KMS-11 (cell line): ENCODE results near the gene SRSF7.
A peak's percentile ranks its signal among the peaks of the same experiment; 100 is the strongest.
"Not testable (repeated sequence)": the region's sequence is repeated elsewhere in the genome, so short reads cannot be mapped to it uniquely, and the experiment has no call there.

ENCODE experiments used
- H2AFZ ChIP-seq: fragments of 200-600 bp; sonication (generic); 2 replicates; pipeline ENCODE4 v1.6.1; 2016; ENCODE audit warnings: antibody characterized with exemption, mixed run types, low read depth
- H3K27ac ChIP-seq: fragments of 200-600 bp; sonication (generic); 2 replicates; pipeline ENCODE4 v1.6.1; 2016; ENCODE audit warnings: mild to moderate bottlenecking, mixed run types
- H3K27me3 ChIP-seq: fragments of 200-600 bp; sonication (generic); 2 replicates; pipeline ENCODE4 v1.6.1; 2017; ENCODE audit warnings: mild to moderate bottlenecking, low read depth, mixed run types, moderate library complexity; ENCODE audit not compliant: insufficient read depth
- H3K36me3 ChIP-seq: fragments of 200-600 bp; sonication (generic); 2 replicates; pipeline ENCODE4 v1.6.1; 2017; ENCODE audit warnings: mild to moderate bottlenecking, mixed run types; ENCODE audit not compliant: insufficient read depth
- H3K4me1 ChIP-seq: fragments of 200-600 bp; sonication (generic); 2 replicates; pipeline ENCODE4 v1.6.1; 2016; ENCODE audit warnings: mild to moderate bottlenecking, low read depth, mixed run types; ENCODE audit not compliant: poor library complexity, severe bottlenecking
- H3K4me2 ChIP-seq: fragments of 200-600 bp; sonication (generic); 2 replicates; pipeline ENCODE4 v1.7.0; 2016; ENCODE audit warnings: mild to moderate bottlenecking, mixed run types
- H3K4me3 ChIP-seq: fragments of 200-600 bp; sonication (generic); IDR thresholded peaks from 2 replicates; pipeline ENCODE4 v1.6.1; 2017; ENCODE audit warnings: low read depth, low read length, mixed read lengths; ENCODE audit not compliant: insufficient read depth
- H3K79me2 ChIP-seq: fragments of 200-600 bp; sonication (generic); 2 replicates; pipeline ENCODE4 v1.6.1; 2016; ENCODE audit warnings: low read depth, mixed run types; ENCODE audit not compliant: insufficient read depth
- H3K9ac ChIP-seq: fragments of 200-600 bp; sonication (generic); 2 replicates; pipeline ENCODE4 v1.6.1; 2016; ENCODE audit warnings: mild to moderate bottlenecking, mixed run types
- H4K20me1 ChIP-seq: fragments of 200-600 bp; sonication (generic); 2 replicates; pipeline ENCODE4 v1.6.1; 2016; ENCODE audit warnings: mild to moderate bottlenecking, mixed run types; ENCODE audit not compliant: insufficient read depth
- TF ChIP-seq, protein P1 (sequence below): fragments of 200-600 bp; sonication (generic); conservative IDR thresholded peaks from 2 replicates; pipeline ENCODE4 v1.6.1; 2017; ENCODE audit warnings: low read depth, mild to moderate bottlenecking, antibody characterized with exemption, low read length, moderate library complexity, mixed read lengths

Gene SRSF7

DNA sequence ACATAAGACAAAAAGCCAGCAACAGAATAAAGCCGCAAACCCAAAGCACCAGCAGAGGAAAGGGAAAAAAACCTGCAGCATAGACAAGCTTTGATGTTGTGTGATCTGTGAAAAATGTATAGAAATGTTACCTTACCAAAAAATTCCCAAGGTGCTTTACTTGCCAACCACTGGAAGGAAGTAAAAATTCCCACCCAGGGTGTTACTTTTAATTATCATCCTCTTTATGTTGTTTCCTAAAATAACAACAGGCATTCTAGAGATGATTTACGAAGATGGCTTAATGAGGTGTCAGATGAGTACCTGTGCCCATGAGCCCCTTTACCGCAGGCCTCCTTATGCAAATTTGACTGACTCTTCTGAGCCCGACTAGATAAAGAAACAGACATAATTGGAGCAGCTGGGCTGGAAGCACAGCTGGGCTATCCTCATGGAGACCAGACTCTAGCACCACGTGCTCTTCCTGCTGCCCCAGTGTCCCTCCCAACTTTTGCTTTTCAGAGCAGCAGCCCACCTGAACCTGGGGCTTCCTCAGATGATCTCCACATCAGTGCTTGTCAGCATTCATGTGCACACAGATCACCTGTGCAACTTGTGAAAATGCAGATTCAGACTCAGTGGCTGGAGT lies 41.5 kb downstream of the SRSF7 start:
- Histone ChIP-seq H3K27ac (0 out of 2 replicates have a peak overlapping the region, but pooled peaks have one; percentile 15), H3K4me1 (peaks cover 22% of the 10 kb centered on the region), H3K79me2 (no peaks in the 10 kb centered on the region), H2AFZ (no peak overlapping the region), H3K27me3 (no peaks in the 10 kb centered on the region), H4K20me1 (no peaks in the 10 kb centered on the region), H3K36me3 (0 out of 2 replicates have a peak, but pooled peaks cover 5% of the 10 kb centered on the region), H3K4me3 (no peak overlapping the region), H3K9ac (no peak overlapping the region), H3K4me2 (no peak overlapping the region)
- TF ChIP-seq, protein P1, sequence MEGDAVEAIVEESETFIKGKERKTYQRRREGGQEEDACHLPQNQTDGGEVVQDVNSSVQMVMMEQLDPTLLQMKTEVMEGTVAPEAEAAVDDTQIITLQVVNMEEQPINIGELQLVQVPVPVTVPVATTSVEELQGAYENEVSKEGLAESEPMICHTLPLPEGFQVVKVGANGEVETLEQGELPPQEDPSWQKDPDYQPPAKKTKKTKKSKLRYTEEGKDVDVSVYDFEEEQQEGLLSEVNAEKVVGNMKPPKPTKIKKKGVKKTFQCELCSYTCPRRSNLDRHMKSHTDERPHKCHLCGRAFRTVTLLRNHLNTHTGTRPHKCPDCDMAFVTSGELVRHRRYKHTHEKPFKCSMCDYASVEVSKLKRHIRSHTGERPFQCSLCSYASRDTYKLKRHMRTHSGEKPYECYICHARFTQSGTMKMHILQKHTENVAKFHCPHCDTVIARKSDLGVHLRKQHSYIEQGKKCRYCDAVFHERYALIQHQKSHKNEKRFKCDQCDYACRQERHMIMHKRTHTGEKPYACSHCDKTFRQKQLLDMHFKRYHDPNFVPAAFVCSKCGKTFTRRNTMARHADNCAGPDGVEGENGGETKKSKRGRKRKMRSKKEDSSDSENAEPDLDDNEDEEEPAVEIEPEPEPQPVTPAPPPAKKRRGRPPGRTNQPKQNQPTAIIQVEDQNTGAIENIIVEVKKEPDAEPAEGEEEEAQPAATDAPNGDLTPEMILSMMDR = no peak

DNA sequence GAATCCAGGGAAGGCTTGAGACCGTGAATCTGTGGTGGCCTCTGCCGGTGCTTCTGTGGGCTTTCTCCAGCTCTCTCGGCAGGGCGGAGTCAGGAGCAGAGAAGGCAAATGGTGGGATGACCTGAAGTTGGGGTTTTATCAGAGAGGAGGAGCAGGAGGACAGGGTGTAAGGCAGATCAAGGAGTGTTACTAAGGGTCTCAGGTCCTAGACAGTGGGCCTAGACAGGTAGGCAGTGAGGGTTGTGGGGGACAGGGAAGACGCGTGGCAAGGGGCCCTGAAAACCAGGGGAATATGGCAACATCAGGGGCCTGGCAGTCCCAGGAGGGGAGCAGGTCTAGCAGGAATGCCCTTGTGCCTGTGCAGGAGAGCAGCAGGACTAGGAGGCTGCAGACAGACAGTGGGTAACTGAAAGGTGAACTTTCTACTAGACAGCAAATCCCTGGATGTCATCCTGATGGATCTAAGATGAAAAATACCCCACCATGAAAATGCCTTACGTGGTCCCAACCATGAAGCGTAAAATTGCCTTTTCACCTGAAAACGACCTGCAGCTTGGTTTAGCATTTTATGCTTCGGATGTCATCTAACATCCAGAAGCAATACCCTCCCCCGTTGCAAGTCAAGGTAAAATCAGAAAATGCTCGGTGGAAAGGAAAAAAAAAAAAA lies 42.1 kb downstream of the SRSF7 start:
- TF ChIP-seq, protein P1 = no peak
- Histone ChIP-seq H3K4me1 (peaks cover 16% of the 10 kb centered on the region), H3K9ac (no peak overlapping the region), H3K27ac (no peak overlapping the region; the same call in 1 of the 2 replicates), H3K4me3 (no peak overlapping the region), H3K79me2 (no peaks in the 10 kb centered on the region), H3K4me2 (0 out of 2 replicates have a peak overlapping the region, but pooled peaks have one; percentile 23), H3K27me3 (no peaks in the 10 kb centered on the region), H2AFZ (no peak overlapping the region), H4K20me1 (no peaks in the 10 kb centered on the region), H3K36me3 (no peaks in the 10 kb centered on the region)

DNA sequence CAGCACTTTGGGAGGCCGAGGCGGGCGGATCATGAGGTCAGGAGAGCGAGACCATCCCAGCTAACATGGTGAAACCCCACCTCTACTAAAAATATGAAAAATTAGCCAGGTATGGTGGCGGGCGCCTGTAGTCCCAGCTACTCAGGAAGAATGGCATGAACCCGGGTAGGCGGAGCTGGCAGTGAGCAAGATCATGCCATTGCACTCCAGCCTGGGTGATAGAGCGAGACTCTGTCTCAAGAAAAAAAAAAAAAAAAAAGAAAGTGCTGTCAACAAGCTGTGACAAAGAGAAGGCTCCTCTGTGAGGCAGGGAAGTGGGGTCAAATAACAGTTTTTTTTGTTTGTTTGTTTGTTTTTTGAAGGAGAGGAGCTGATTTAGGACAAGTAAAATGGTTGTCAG lies 42.7 kb downstream of the SRSF7 start:
- H3K4me2 ChIP-seq = 0 out of 2 replicates have a peak overlapping the region, but pooled peaks have one; percentile 23
- H3K36me3 ChIP-seq, H3K79me2 ChIP-seq: not testable (repeated sequence)

GRCh38 chr2:38706846-38707345 lies 44.3 kb downstream of the SRSF7 start:
- no peak overlapping the region for H2AFZ ChIP-seq
- no peaks in the 10 kb centered on the region for H3K27me3 ChIP-seq
- peaks cover 13% of the 10 kb centered on the region for H3K4me1 ChIP-seq
- H3K79me2 ChIP-seq = no peaks in the 10 kb centered on the region; the same call in 1 of the 2 replicates
- H3K27ac ChIP-seq = no peak overlapping the region
- no peaks in the 10 kb centered on the region for H4K20me1 ChIP-seq
- H3K36me3 ChIP-seq = no peaks in the 10 kb centered on the region
- H3K9ac ChIP-seq = no peak overlapping the region
- no peak overlapping the region for H3K4me3 ChIP-seq
- H3K4me2 ChIP-seq = no peak overlapping the region
- TF ChIP-seq, protein P1 = no peak

More for the DNA sequence above, 42.7 kb downstream of the SRSF7 start:
- H3K27ac ChIP-seq, H3K9ac ChIP-seq, H3K4me3 ChIP-seq, H2AFZ ChIP-seq, H3K27me3 ChIP-seq, H4K20me1 ChIP-seq: not testable (repeated sequence)
- H3K4me1 ChIP-seq = peaks cover 11% of the 10 kb centered on the region
